Measurements from ENCODE around the gene DOC2B. TPM values are rescaled to one million over a fixed set of nuclear protein-coding genes. Genes with fewer than 3 reads are reported as not detected.

Gene DOC2B
- total and polyA plus RNA-seq, 12 donors, result 2.6 to 15.7 (median 5.9) TPM

DNA sequence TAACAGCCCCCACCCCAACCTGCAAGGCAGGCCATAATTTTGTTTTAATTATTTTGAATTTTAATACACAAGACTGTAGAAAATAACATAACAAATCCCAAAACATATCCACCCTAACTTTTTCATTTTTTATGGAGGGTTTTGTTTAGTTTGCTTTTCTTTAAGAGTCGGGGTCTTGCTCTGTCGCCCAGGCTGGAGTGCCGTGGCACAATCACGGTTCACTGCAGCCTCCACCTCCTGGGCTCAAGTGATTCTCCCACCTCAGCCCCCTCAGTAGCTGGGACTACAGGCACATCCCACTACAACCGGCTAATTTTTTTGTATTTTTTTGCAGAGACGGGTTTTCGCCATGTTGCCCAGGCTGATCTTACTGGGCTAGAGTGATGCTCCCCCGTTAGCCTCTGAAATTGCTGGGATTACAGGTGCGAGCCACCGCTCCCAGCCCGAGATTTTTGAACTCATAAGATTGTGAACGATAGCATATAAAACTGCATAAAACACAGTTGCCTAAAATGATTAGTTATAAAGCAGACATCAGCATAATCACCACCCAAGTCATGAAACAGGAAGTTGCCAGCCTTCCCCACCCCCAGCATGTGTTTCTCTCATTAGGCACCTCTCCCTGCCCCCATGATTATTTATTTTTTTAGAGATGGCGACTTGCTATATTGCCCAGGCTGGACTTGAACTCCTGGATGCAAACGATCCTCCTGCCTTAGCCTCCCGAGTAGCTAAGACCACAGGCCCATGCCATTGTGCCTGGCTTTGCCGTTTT, 13.6 kb upstream of the DOC2B start:
- TF ChIP-seq, protein P1, sequence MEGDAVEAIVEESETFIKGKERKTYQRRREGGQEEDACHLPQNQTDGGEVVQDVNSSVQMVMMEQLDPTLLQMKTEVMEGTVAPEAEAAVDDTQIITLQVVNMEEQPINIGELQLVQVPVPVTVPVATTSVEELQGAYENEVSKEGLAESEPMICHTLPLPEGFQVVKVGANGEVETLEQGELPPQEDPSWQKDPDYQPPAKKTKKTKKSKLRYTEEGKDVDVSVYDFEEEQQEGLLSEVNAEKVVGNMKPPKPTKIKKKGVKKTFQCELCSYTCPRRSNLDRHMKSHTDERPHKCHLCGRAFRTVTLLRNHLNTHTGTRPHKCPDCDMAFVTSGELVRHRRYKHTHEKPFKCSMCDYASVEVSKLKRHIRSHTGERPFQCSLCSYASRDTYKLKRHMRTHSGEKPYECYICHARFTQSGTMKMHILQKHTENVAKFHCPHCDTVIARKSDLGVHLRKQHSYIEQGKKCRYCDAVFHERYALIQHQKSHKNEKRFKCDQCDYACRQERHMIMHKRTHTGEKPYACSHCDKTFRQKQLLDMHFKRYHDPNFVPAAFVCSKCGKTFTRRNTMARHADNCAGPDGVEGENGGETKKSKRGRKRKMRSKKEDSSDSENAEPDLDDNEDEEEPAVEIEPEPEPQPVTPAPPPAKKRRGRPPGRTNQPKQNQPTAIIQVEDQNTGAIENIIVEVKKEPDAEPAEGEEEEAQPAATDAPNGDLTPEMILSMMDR (IDR thresholded peaks at IDR 0.05), result no peak
- Histone ChIP-seq H3K36me3 (replicated peaks in 1 of 2) (no peaks in the 10 kb centered on the region), H3K9me3 (replicated peaks in 1 of 3) (no peaks in the 10 kb centered on the region), H3K4me3 (no peak overlapping the region), H3K4me1 (replicated peaks in 1 of 2) (peaks cover 16 to 23% of the 10 kb centered on the region in 2 donors), H3K27ac (no peak overlapping the region), H3K27me3 (no peaks in the 10 kb centered on the region)
- intact Hi-C loops (cut with DNase I), result no loop called here
- DNase-seq, result no peak
- WGBS, 4 donors, result 77 to 85% (median 80%) methylated on average over 16 of the region's 16 CpGs

DNA sequence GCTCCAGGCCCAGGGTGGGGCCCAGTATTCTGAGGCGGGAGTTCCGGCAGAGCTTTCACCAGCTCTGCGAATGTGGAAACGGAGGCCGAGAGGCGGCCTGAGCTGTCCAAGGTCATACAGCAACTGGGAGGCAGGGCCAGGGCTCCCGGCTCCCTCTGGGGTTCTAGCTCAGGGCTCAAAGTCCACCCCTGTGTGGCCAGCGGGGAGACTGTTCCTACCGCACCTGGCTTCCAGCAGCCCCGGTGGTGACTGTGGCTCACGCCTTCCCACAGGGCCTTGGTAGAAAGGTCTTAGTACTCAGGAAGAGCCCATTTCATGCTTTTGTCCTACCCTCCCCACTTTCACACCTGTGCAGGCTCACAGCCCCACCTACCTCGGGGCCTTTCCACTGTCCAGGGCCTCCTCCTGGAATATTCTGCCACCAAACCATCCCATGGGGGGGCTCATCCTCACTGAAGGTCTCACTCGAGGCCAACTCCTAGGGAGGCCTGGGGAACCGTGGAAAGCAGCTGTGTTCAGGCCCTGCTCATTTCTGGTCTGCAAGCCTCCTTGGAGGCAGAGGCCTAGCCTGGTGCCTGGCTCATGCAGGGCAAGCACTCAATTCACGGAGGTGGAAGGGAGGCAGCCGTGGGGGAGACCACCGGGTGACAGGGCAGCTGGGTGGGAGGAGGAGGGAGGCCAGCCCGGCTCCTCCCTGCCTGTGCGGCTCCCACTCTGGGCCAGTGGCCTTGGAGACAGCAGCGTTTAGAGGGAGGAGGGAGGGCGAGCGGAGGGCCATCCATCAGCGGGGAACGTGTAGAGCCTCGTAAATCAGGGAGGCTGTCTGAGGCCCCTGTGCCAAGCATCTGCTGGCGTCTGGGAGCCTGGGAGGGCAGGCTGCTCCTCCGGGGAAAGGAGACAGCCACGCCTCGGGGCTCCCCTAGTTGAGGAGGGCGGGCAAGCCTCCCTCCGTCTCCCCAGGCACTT, 12.7 kb upstream of the DOC2B start:
- no peak overlapping the region for H3K4me3 ChIP-seq
- H3K36me3 ChIP-seq (replicated peaks in 1 of 2), result no peaks in the 10 kb centered on the region
- H3K27ac ChIP-seq, result peak overlapping the region in 2 of 5 donors; percentile 1 to 32
- TF ChIP-seq POLR2A (IDR thresholded peaks at IDR 0.05), result no peak
- TF ChIP-seq, protein P1 (IDR thresholded peaks at IDR 0.05), result no peak
- WGBS, 4 donors, result 19 to 49% (median 35%) methylated on average over 16 to 31 of the region's 31 CpGs
- H3K27me3 ChIP-seq, result no peaks in the 10 kb centered on the region
- H3K4me1 ChIP-seq (replicated peaks in 1 of 2), result peaks cover 9 to 15% of the 10 kb centered on the region in 2 donors
- DNase-seq, result peak in 6 of 7 donors; percentile 68 to 87 (median 78)
- H3K9me3 ChIP-seq (replicated peaks in 1 of 3), result no peaks in the 10 kb centered on the region
- intact Hi-C loops (cut with DNase I), result no loop called here

- no peak for DNase-seq
- no peaks in the 10 kb centered on the region for H3K27me3 ChIP-seq
- H3K27ac ChIP-seq, result peak overlapping the region in 1 of 5 donors; percentile 1
- TF ChIP-seq, protein P1 (IDR thresholded peaks at IDR 0.05), result no peak
- no peak for TF ChIP-seq POLR2A (IDR thresholded peaks at IDR 0.05)
- 91 to 98% (median 93%) methylated on average over 7 to 8 of the region's 8 CpGs for WGBS, 4 donors
- no peaks in the 10 kb centered on the region for H3K9me3 ChIP-seq (replicated peaks in 1 of 3)
- H3K4me3 ChIP-seq, result no peak overlapping the region
- H3K4me1 ChIP-seq (replicated peaks in 1 of 2), result peaks cover 8 to 9% of the 10 kb centered on the region in 2 donors
- intact Hi-C loops (cut with DNase I), result no loop called here
- H3K36me3 ChIP-seq (replicated peaks in 1 of 2), result no peaks in the 10 kb centered on the region
These were observed 12.0 kb upstream of the DOC2B start for GRCh38 chr17:193426-193810.
